ENCODE results near the gene ACAD9. TPM values are rescaled to one million over a fixed set of nuclear protein-coding genes. Genes with fewer than 3 reads are reported as not detected.
"Not testable (repeated sequence)": the region's sequence is repeated elsewhere in the genome, so short reads cannot be mapped to it uniquely, and the experiment has no call there.

The ACAD9 gene
- polyA plus RNA-seq, 4 donors, result 28.0 to 50.5 (median 35.6) TPM

- no peak for DNase-seq (ENCODE audit: low read depth in 4 of 4, low spot score in 3 of 4)
Observed at GRCh38 chr3:128859630-128860029, 19.8 kb upstream of the ACAD9 start.

- DNase-seq (ENCODE audit: low read depth in 4 of 4, low spot score in 3 of 4), result no peak
Observed at GRCh38 chr3:128861491-128861890, 17.9 kb upstream of the ACAD9 start.

GRCh38 chr3:128863560-128863959 is 15.9 kb upstream of the ACAD9 start:
- DNase-seq (ENCODE audit: low read depth in 4 of 4, low spot score in 3 of 4), result no peak

GRCh38 chr3:128864351-128864811 is 15.0 kb upstream of the ACAD9 start:
- no peak for DNase-seq (ENCODE audit: low read depth in 4 of 4, low spot score in 3 of 4)

- not testable (repeated sequence) for DNase-seq (ENCODE audit: low read depth in 4 of 4, low spot score in 3 of 4)
Observed at GRCh38 chr3:128864849-128865804, 14.3 kb upstream of the ACAD9 start.

GRCh38 chr3:128867200-128868125 is 12.0 kb upstream of the ACAD9 start:
- no peak for DNase-seq (ENCODE audit: low read depth in 4 of 4, low spot score in 3 of 4)

GRCh38 chr3:128870347-128870746 is 9.1 kb upstream of the ACAD9 start:
- no peak for DNase-seq (ENCODE audit: low read depth in 4 of 4, low spot score in 3 of 4)

- no peak for DNase-seq (ENCODE audit: low read depth in 4 of 4, low spot score in 3 of 4)
Observed at GRCh38 chr3:128872282-128872681, 7.1 kb upstream of the ACAD9 start.

- DNase-seq (ENCODE audit: low read depth in 4 of 4, low spot score in 3 of 4), result no peak
Observed at GRCh38 chr3:128872744-128873143, 6.7 kb upstream of the ACAD9 start.

GRCh38 chr3:128873244-128874022 is 6.0 kb upstream of the ACAD9 start:
- no peak for DNase-seq (ENCODE audit: low read depth in 4 of 4, low spot score in 3 of 4)

GRCh38 chr3:128874481-128875180 is 4.8 kb upstream of the ACAD9 start:
- DNase-seq (ENCODE audit: low read depth in 4 of 4, low spot score in 3 of 4), result no peak

GRCh38 chr3:128875556-128876120 is 3.8 kb upstream of the ACAD9 start:
- DNase-seq (ENCODE audit: low read depth in 4 of 4, low spot score in 3 of 4), result no peak

GRCh38 chr3:128878011-128878457 is 1.4 kb upstream of the ACAD9 start:
- no peak for DNase-seq (ENCODE audit: low read depth in 4 of 4, low spot score in 3 of 4)

GRCh38 chr3:128878556-128879124 is 780 bp upstream of the ACAD9 start:
- DNase-seq (ENCODE audit: low read depth in 4 of 4, low spot score in 3 of 4), result peak in 1 of 4 donors; percentile 36

- DNase-seq (ENCODE audit: low read depth in 4 of 4, low spot score in 3 of 4), result no peak
Observed at GRCh38 chr3:128879991-128880390, 571 bp downstream of the ACAD9 start.

GRCh38 chr3:128880455-128880854 is 1.0 kb downstream of the ACAD9 start:
- not testable (repeated sequence) for DNase-seq (ENCODE audit: low read depth in 4 of 4, low spot score in 3 of 4)

GRCh38 chr3:128881576-128881975 is 2.2 kb downstream of the ACAD9 start:
- no peak for DNase-seq (ENCODE audit: low read depth in 4 of 4, low spot score in 3 of 4)

GRCh38 chr3:128882719-128883118 is 3.3 kb downstream of the ACAD9 start:
- DNase-seq (ENCODE audit: low read depth in 4 of 4, low spot score in 3 of 4), result no peak

- no peak for DNase-seq (ENCODE audit: low read depth in 4 of 4, low spot score in 3 of 4)
Observed at GRCh38 chr3:128884992-128885391, 5.6 kb downstream of the ACAD9 start.

Data from left renal pelvis (tissue), 4 donors.